PC-9 (cell line): ENCODE results near the gene RAB40B. TPM values are rescaled to one million over a fixed set of nuclear protein-coding genes. Genes with fewer than 3 reads are reported as not detected.
A peak's percentile ranks its signal among the peaks of the same experiment; 100 is the strongest.

Source experiments
- BruUV-seq: library from RNA; stranded (reverse); fragments of 400-500 nt; replicated peaks from 2 replicates; lab custom pipeline; 2021; lab: Mats Ljungman, UMichigan
- CTCF ChIA-PET: fragments of 300-600 bp; sonication (Branson Sonifier 250); formaldehyde crosslinking; loops from one replicate; lab custom pipeline; 2022; ENCODE audit warnings: antibody characterized with exemption; lab: Charles Lee
- POLR2A ChIA-PET: fragments of 300-600 bp; sonication (Branson Sonifier 250); formaldehyde crosslinking; loops from one replicate; lab custom pipeline; 2022; ENCODE audit warnings: antibody characterized with exemption; ENCODE audit not compliant: unreplicated experiment; lab: Charles Lee
- DNase-seq, 2 experiments: peaks; one replicate each; pipeline versions ENCODE4 v3.0.0 to v3.0.0-alpha.2; 2015 to 2022; ENCODE audit warnings: mixed read lengths in 1 of 2
- H2AFZ ChIP-seq: fragments of 200-600 bp; sonication (generic); 2 replicates; pipeline ENCODE4 v1.8.1; 2017; ENCODE audit warnings: antibody characterized with exemption
- H3F3A ChIP-seq: fragments of 200-600 bp; sonication (generic); 2 replicates; pipeline ENCODE4 v1.8.1; 2017; ENCODE audit warnings: antibody characterized with exemption, mild to moderate bottlenecking, low read depth; ENCODE audit not compliant: insufficient read depth
- H3K27ac ChIP-seq: fragments of 200-600 bp; sonication (generic); 2 replicates; pipeline ENCODE4 v1.6.1; 2016; ENCODE audit warnings: mixed run types
- H3K27me3 ChIP-seq: fragments of 200-600 bp; sonication (generic); 2 replicates; pipeline ENCODE4 v1.6.1; 2016; ENCODE audit warnings: low read depth, mixed run types; ENCODE audit not compliant: insufficient read depth
- H3K36me3 ChIP-seq: fragments of 200-600 bp; sonication (generic); 2 replicates; pipeline ENCODE4 v1.6.1; 2016; ENCODE audit warnings: low read depth, mixed run types
- H3K4me1 ChIP-seq: fragments of 200-600 bp; sonication (generic); replicated peaks from 2 replicates; pipeline ENCODE4 v1.6.1; 2016; ENCODE audit warnings: mixed run types; ENCODE audit not compliant: insufficient read depth
- H3K4me2 ChIP-seq: fragments of 200-600 bp; sonication (generic); 2 replicates; pipeline ENCODE4 v1.6.1; 2017; ENCODE audit warnings: mixed run types
- H3K4me3 ChIP-seq: fragments of 200-600 bp; sonication (generic); 2 replicates; pipeline ENCODE4 v1.6.1; 2016; ENCODE audit warnings: mixed run types
- H3K79me2 ChIP-seq: fragments of 200-600 bp; sonication (generic); 2 replicates; pipeline ENCODE4 v1.6.1; 2017; ENCODE audit warnings: low read depth, mixed run types
- H3K9me2 ChIP-seq: fragments of 200-600 bp; sonication (generic); 2 replicates; pipeline ENCODE4 v1.8.1; 2017; ENCODE audit warnings: mild to moderate bottlenecking; ENCODE audit not compliant: insufficient read depth
- H3K9me3 ChIP-seq: fragments of 200-600 bp; sonication (generic); 2 replicates; pipeline ENCODE4 v1.8.1; 2016; ENCODE audit warnings: low read depth; ENCODE audit not compliant: insufficient read depth
- H4K20me1 ChIP-seq: fragments of 200-600 bp; sonication (generic); 2 replicates; pipeline ENCODE4 v1.8.1; 2017; ENCODE audit not compliant: insufficient read depth
- EZH2 ChIP-seq: fragments of 200-600 bp; sonication (generic); IDR thresholded peaks from 2 replicates; pipeline ENCODE4 v1.8.0; 2017; ENCODE audit warnings: antibody characterized with exemption, low read depth
- intact Hi-C: fragments of 100-400 bp; cut with micrococcal nuclease; formaldehyde crosslinking; loops from one replicate; pipeline ENCODE4 v1.10.0; 2022; ENCODE audit not compliant: unreplicated experiment
- total RNA-seq: library from RNA; stranded (reverse); gene quantifications from 2 replicates; pipeline ENCODE4 v1.2.3, GENCODE V29; 2021
- TF ChIP-seq, protein P1 (sequence below): fragments of 200-600 bp; sonication (generic); conservative IDR thresholded peaks from 2 replicates; pipeline ENCODE4 v1.6.1; 2017; ENCODE audit warnings: mixed run types, antibody characterized with exemption, mild to moderate bottlenecking, moderate library complexity

Gene RAB40B
- total RNA-seq, 1 experiment from 2014 or later: 7.9 TPM

DNA sequence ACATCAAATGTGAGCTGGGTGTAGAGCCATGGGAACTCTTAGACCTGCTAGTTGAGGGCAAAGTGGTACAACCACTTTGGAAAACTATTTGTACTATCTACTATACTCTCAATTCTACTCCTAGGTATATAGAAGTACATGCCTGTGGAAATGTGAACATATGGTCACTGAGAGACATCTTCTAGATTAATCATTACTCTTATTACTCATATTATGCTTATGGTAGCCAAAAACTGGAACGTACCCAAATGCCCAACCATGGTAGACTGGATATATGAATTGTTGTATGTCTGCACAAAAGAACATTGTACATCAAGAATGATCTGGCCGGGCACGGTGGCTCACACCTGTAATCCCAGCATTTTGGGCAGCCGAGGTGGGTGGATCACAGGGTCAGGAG lies 53.0 kb downstream of the RAB40B start:
- no peaks in the 10 kb centered on the region for H3K36me3 ChIP-seq
- 0 out of 2 replicates have a peak overlapping the region, but pooled peaks have one; percentile 88 for H3K4me2 ChIP-seq
- no peaks in the 10 kb centered on the region for H3K9me3 ChIP-seq
- intact Hi-C loops: loop anchor here (10.0 kb wide), 1 partner anchor 69 kb away; the partner anchor contains the start of gene FN3KRP
- no peak overlapping the region for H2AFZ ChIP-seq
- no peak overlapping the region for H3K27ac ChIP-seq
- DNase-seq: no peak
- no peak overlapping the region for H3K4me3 ChIP-seq
- no peak for TF ChIP-seq EZH2
- TF ChIP-seq, protein P1, sequence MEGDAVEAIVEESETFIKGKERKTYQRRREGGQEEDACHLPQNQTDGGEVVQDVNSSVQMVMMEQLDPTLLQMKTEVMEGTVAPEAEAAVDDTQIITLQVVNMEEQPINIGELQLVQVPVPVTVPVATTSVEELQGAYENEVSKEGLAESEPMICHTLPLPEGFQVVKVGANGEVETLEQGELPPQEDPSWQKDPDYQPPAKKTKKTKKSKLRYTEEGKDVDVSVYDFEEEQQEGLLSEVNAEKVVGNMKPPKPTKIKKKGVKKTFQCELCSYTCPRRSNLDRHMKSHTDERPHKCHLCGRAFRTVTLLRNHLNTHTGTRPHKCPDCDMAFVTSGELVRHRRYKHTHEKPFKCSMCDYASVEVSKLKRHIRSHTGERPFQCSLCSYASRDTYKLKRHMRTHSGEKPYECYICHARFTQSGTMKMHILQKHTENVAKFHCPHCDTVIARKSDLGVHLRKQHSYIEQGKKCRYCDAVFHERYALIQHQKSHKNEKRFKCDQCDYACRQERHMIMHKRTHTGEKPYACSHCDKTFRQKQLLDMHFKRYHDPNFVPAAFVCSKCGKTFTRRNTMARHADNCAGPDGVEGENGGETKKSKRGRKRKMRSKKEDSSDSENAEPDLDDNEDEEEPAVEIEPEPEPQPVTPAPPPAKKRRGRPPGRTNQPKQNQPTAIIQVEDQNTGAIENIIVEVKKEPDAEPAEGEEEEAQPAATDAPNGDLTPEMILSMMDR: no peak
- no peaks in the 10 kb centered on the region for H3K27me3 ChIP-seq
- H3K4me1 ChIP-seq: no peaks in the 10 kb centered on the region; the same call in 1 of the 2 replicates
- H3K79me2 ChIP-seq: peaks cover 69% of the 10 kb centered on the region
- POLR2A ChIA-PET: interaction anchor here (0.6 kb wide), 1 partner anchor 272 kb away, joined by 9 read pairs; no protein-coding TSS in a partner anchor
- CTCF ChIA-PET: no interaction called here
- peaks cover 8% of the 10 kb centered on the region; the same call in 1 of the 2 replicates for H3F3A ChIP-seq
- H4K20me1 ChIP-seq: peaks cover 45% of the 10 kb centered on the region
- BruUV-seq: no TSS peak
- H3K9me2 ChIP-seq: no peaks in the 10 kb centered on the region

DNA sequence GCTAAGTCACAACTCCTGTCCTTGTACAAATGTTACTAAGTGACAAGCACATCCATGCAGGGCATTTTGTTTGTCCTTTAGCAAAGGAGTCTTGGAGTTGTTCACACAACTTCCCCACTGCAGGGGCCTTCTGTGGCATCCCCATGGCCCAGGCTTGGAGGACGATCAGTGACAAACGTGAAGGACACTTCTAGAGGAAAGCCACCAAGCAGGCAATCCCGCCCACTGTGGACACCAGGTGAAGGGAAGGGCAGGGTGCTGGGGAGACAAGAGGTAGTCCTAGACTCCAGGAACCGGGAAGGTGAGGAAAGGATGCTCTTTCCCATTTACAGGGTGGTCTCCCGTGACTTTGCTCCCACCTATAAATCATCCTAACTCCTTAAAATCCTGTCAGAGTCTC lies 54.4 kb downstream of the RAB40B start:
- BruUV-seq: no TSS peak
- no peak for TF ChIP-seq EZH2
- TF ChIP-seq, protein P1: no peak
- Histone ChIP-seq H3K4me3 (no peak overlapping the region), H3K4me1 (no peaks in the 10 kb centered on the region; the same call in 1 of the 2 replicates), H2AFZ (no peak overlapping the region), H3K9me3 (no peaks in the 10 kb centered on the region), H3K79me2 (peaks cover 76% of the 10 kb centered on the region), H3K27me3 (no peaks in the 10 kb centered on the region), H3K36me3 (no peaks in the 10 kb centered on the region), H3K9me2 (no peaks in the 10 kb centered on the region), H3K4me2 (no peak overlapping the region), H3F3A (peaks cover 8% of the 10 kb centered on the region; the same call in 1 of the 2 replicates), H3K27ac (no peak overlapping the region), H4K20me1 (peaks cover 46% of the 10 kb centered on the region)
- intact Hi-C loops: loop anchor here (10.0 kb wide), 1 partner anchor 71 kb away; the partner anchor contains the start of gene FN3KRP
- DNase-seq: no peak
- ChIA-PET CTCF (no interaction called here), POLR2A (no interaction called here)

GRCh38 chr17:82642022-82642421 lies 56.5 kb downstream of the RAB40B start:
- ChIA-PET POLR2A (no interaction called here), CTCF (no interaction called here)
- peaks cover 41% of the 10 kb centered on the region for H4K20me1 ChIP-seq
- no peak overlapping the region for H2AFZ ChIP-seq
- H3K79me2 ChIP-seq: peaks cover 80% of the 10 kb centered on the region
- H3K4me3 ChIP-seq: no peak overlapping the region
- no peak for DNase-seq
- TF ChIP-seq EZH2: no peak
- TF ChIP-seq, protein P1: no peak
- H3K27me3 ChIP-seq: no peaks in the 10 kb centered on the region
- no peaks in the 10 kb centered on the region for H3K9me2 ChIP-seq
- peaks cover 7% of the 10 kb centered on the region; the same call in 1 of the 2 replicates for H3F3A ChIP-seq
- H3K4me1 ChIP-seq: no peaks in the 10 kb centered on the region; the same call in 1 of the 2 replicates
- intact Hi-C loops: loop anchor here (10.0 kb wide), 1 partner anchor 73 kb away; the partner anchor contains the start of gene FN3KRP
- no peak overlapping the region for H3K27ac ChIP-seq
- H3K4me2 ChIP-seq: no peak overlapping the region
- peaks cover 6% of the 10 kb centered on the region; the same call in 1 of the 2 replicates for H3K9me3 ChIP-seq
- no peaks in the 10 kb centered on the region for H3K36me3 ChIP-seq
- BruUV-seq: no TSS peak
